GM18951 (cell line): ENCODE data around the gene MXD1.

Source experiments
- POLR2A ChIP-seq: IDR thresholded peaks from 4 replicates; pipeline ENCODE4 v1.6.1; 2011; ENCODE audit warnings: mild to moderate bottlenecking; ENCODE audit not compliant: insufficient read length, insufficient read depth; ENCODE audit errors: extremely low read depth
- in situ Hi-C: fragments of 300-500 bp; cut with MboI; formaldehyde crosslinking; loops from one replicate; pipeline ENCODE4 v1.12.0; 2022; ENCODE audit warnings: low sequenced_read_pairs, mixed read lengths, inconsistent platforms; ENCODE audit not compliant: unreplicated experiment

The MXD1 gene

GRCh38 chr2:69914950-69915945, at the start of gene MXD1:
Gene MXD1 (plus strand): TSS chr2:69915109. CDS start chr2:69915331, 222 bp downstream.
- in situ Hi-C loops: loop anchor here (5.0 to 10.0 kb wide), 2 partner anchors 160 to 232 kb away; no protein-coding TSS in a partner anchor
- TF ChIP-seq POLR2A: peak; percentile 72

- no peak for TF ChIP-seq POLR2A
- in situ Hi-C loops: no loop called here
Measured at GRCh38 chr2:69888451-69888850, 26.5 kb upstream of the MXD1 start.

GRCh38 chr2:69889302-69889701, 25.6 kb upstream of the MXD1 start:
- TF ChIP-seq POLR2A: no peak
- in situ Hi-C loops: no loop called here

GRCh38 chr2:69890881-69891280, 24.0 kb upstream of the MXD1 start:
- TF ChIP-seq POLR2A: no peak
- in situ Hi-C loops: loop anchor here (10.0 kb wide), 1 partner anchor 166 kb away; no protein-coding TSS in a partner anchor

- in situ Hi-C loops: loop anchor here (10.0 kb wide), 1 partner anchor 168 kb away; no protein-coding TSS in a partner anchor
Measured at GRCh38 chr2:69892838-69893424, 22.0 kb upstream of the MXD1 start.

GRCh38 chr2:69893684-69894551, 21.0 kb upstream of the MXD1 start, which contains the start of gene SNRNP27:
Gene SNRNP27 (plus strand): TSS chr2:69893956. CDS start chr2:69893985, 29 bp downstream.
- in situ Hi-C loops: loop anchor here (10.0 kb wide), 1 partner anchor 169 kb away; no protein-coding TSS in a partner anchor
- TF ChIP-seq POLR2A: peak; percentile 74

GRCh38 chr2:69894737-69895136, 20.2 kb upstream of the MXD1 start:
- in situ Hi-C loops: loop anchor here (10.0 kb wide), 1 partner anchor 170 kb away; no protein-coding TSS in a partner anchor

- no peak for TF ChIP-seq POLR2A
- in situ Hi-C loops: loop anchor here (10.0 kb wide), 1 partner anchor 392 kb away; the partner anchor contains the start of gene SNRPG
Measured at GRCh38 chr2:69902213-69902922, 12.5 kb upstream of the MXD1 start.

- in situ Hi-C loops: loop anchor here (10.0 kb wide), 1 partner anchor 388 kb away; the partner anchor contains the start of gene SNRPG
- TF ChIP-seq POLR2A: no peak
Measured at GRCh38 chr2:69907216-69907615, 7.7 kb upstream of the MXD1 start.

GRCh38 chr2:69911985-69912563, 2.8 kb upstream of the MXD1 start:
- no peak for TF ChIP-seq POLR2A
- in situ Hi-C loops: loop anchor here (5.0 to 10.0 kb wide), 2 partner anchors 163 to 235 kb away; no protein-coding TSS in a partner anchor

GRCh38 chr2:69914164-69914949, 552 bp upstream of the MXD1 start:
- peak; percentile 77 for TF ChIP-seq POLR2A
- in situ Hi-C loops: loop anchor here (5.0 to 10.0 kb wide), 2 partner anchors 160 to 233 kb away; no protein-coding TSS in a partner anchor
